Cerebellar cortex (tissue), 1 donor: ENCODE measurements around the gene PARD3B.

Experiments
- DNase-seq: peaks from one replicate; pipeline ENCODE4 v3.0.0-alpha.2; 2015; ENCODE audit warnings: low spot score

PARD3B gene

GRCh38 chr2:205612636-205613035, 1067.4 kb downstream of the PARD3B start:
- DNase-seq: no peak

- no peak for DNase-seq
Measured at GRCh38 chr2:205613970-205614559, 1068.8 kb downstream of the PARD3B start.

- DNase-seq: no peak
Measured at GRCh38 chr2:205614965-205615364, 1069.7 kb downstream of the PARD3B start.

GRCh38 chr2:205617905-205618304, 1072.6 kb downstream of the PARD3B start:
- no peak for DNase-seq

- no peak for DNase-seq
Measured at GRCh38 chr2:205619600-205619999, 1074.3 kb downstream of the PARD3B start.

GRCh38 chr2:205627085-205627484, 1081.8 kb downstream of the PARD3B start:
- DNase-seq: no peak

GRCh38 chr2:205628422-205628821, 1083.1 kb downstream of the PARD3B start:
- no peak for DNase-seq

- no peak for DNase-seq
Measured at GRCh38 chr2:205629091-205629776, 1084.0 kb downstream of the PARD3B start.

- DNase-seq: no peak
Measured at GRCh38 chr2:205633994-205634393, 1088.7 kb downstream of the PARD3B start.

- DNase-seq: no peak
Measured at GRCh38 chr2:205636549-205637319, 1091.5 kb downstream of the PARD3B start.

GRCh38 chr2:205637320-205637602, 1092.0 kb downstream of the PARD3B start:
- no peak for DNase-seq

GRCh38 chr2:205637779-205638503, 1092.7 kb downstream of the PARD3B start:
- no peak for DNase-seq

- DNase-seq: no peak
Measured at GRCh38 chr2:205640716-205641115, 1095.4 kb downstream of the PARD3B start.

- no peak for DNase-seq
Measured at GRCh38 chr2:205642599-205643356, 1097.5 kb downstream of the PARD3B start.

- DNase-seq: no peak
Measured at GRCh38 chr2:205643391-205643885, 1098.2 kb downstream of the PARD3B start.

GRCh38 chr2:205644018-205644417, 1098.7 kb downstream of the PARD3B start:
- DNase-seq: no peak

GRCh38 chr2:205646680-205647079, 1101.4 kb downstream of the PARD3B start:
- no peak for DNase-seq

GRCh38 chr2:205650450-205650849, 1105.2 kb downstream of the PARD3B start:
- DNase-seq: no peak

GRCh38 chr2:205650931-205651330, 1105.7 kb downstream of the PARD3B start:
- no peak for DNase-seq

- no peak for DNase-seq
Measured at GRCh38 chr2:205651719-205652118, 1106.4 kb downstream of the PARD3B start.

GRCh38 chr2:205654878-205655605, 1109.8 kb downstream of the PARD3B start:
- no peak for DNase-seq
